Heart right ventricle (tissue), 16 donors: ENCODE results near the gene IQSEC3. TPM values are rescaled to one million over a fixed set of nuclear protein-coding genes. Genes with fewer than 3 reads are reported as not detected.

ENCODE experiments used
- ATAC-seq, 8 donors: fragments of 200-7000 bp; cut with Tn5 transposase; one replicate each; pipeline ENCODE4 v1.9.1; 2020; ENCODE audit warnings: mild to moderate bottlenecking in 8 of 8, moderate library complexity in 8 of 8, moderate number of reproducible peaks in 1 of 8
- DNase-seq, 2 donors: peaks; one replicate each; pipeline ENCODE4 v3.0.0-alpha.2; 2020
- H3K27ac ChIP-seq, 10 donors: fragments of 200-600 bp; sonication (generic) in 2 of 10; one replicate each; pipeline versions ENCODE4 v1.5.0 to v1.8.0; 2020 to 2022; ENCODE audit warnings: mild to moderate bottlenecking in 3 of 10
- H3K27me3 ChIP-seq, 7 donors: fragments of 200-600 bp; one replicate each; pipeline ENCODE4 v1.8.0; 2021 to 2022; ENCODE audit warnings: mild to moderate bottlenecking in 2 of 7
- H3K36me3 ChIP-seq, 9 donors: fragments of 200-600 bp; sonication (generic) in 1 of 9; one replicate each; pipeline versions ENCODE4 v1.5.0 to v1.8.0; 2020 to 2022; ENCODE audit warnings: mild to moderate bottlenecking in 2 of 9
- H3K4me1 ChIP-seq, 9 donors: fragments of 200-600 bp; sonication (generic) in 1 of 9; one replicate each; pipeline versions ENCODE4 v1.5.0 to v1.8.0; 2020 to 2022; ENCODE audit warnings: mild to moderate bottlenecking in 4 of 9
- H3K4me3 ChIP-seq, 10 donors: fragments of 200-600 bp; sonication (generic) in 2 of 10; one replicate each; pipeline versions ENCODE4 v1.5.0 to v1.8.0; 2020 to 2022; ENCODE audit warnings: mild to moderate bottlenecking in 7 of 10, moderate library complexity in 2 of 10
- H3K9me3 ChIP-seq, 11 donors: fragments of 200-600 bp in 10 of 11; sonication (generic) in 2 of 11; one replicate each; pipeline versions ENCODE4 v1.5.0 to v1.8.0; 2013 to 2022; ENCODE audit warnings: mild to moderate bottlenecking in 2 of 11, control low read depth in 1 of 11, moderate library complexity in 1 of 11
- whole genome bisulfite sequencing, 2 donors: extraction: QIAGEN DNeasy Blood & Tissue Kit; methylation state at CpG; one replicate each; pipeline ENCODE4 v1.1.7; 2013; ENCODE audit warnings: inconsistent platforms in 1 of 2; 5-methylcytosine and 5-hydroxymethylcytosine counted together
- intact Hi-C, 10 donors: fragments of 100-400 bp; cut with DNase I; formaldehyde crosslinking; loops; one replicate each; pipeline versions ENCODE4 v1.11.1 to v1.14.2; 2022
- polyA plus RNA-seq, 2 donors: library from polyadenylated mRNA; stranded (reverse); fragments of 200-250 nt; gene quantifications; one replicate each; pipeline ENCODE4 v1.2.3, GENCODE V29; 2013
- total RNA-seq, 10 donors: library from RNA; stranded (reverse); fragmentation: NEBNext Ultra II Directional in 3 of 10; extraction: Animal tissue kit (Norgen Biotek cat#: 25700) in 3 of 10; gene quantifications; one replicate each; pipeline versions ENCODE4 v1.2.1 to v1.2.4, GENCODE V29; 2021 to 2023
- TF ChIP-seq, protein P1 (sequence below), 9 donors: fragments of 200-600 bp; sonication (generic) in 2 of 9; IDR thresholded peaks; one replicate each; pipeline versions ENCODE4 v1.5.0 to v1.8.0; 2021 to 2022; ENCODE audit warnings: antibody characterized with exemption in 9 of 9, mild to moderate bottlenecking in 5 of 9, moderate library complexity in 1 of 9
- donor health status: Arrhythmogenic right ventricular cardiomyopathy.
- donor health status: ischemic (EF 13 %, LVEDD 7.1; RV severe dilation, severe dysfunction).
- donor health status: healthy with polysubstance abuse.
- donor health status: DM: no; HTN: yes; CAD: no.
- donor health status: DM: no; HTN: no; CAD: no.
- donor health status: ischemic (EF 25% LVEDD 6.9; RV normal size, moderate dysfunction).
- donor health status: ischemic (EF 25% LVEDD 5.7; RV mildly dilated, moderate dysfunction).
- donor health status: healthy.
- donor health status: DM: yes; HTN: yes; CAD: no.
- donor health status: Ischemic cardiomyopathy.
- donor health status: ischemic (EF 35%, LVEDD 5.7; RV mildly dilated, moderate dysfunction).
- donor health status: nonischemic (EF 11% LVEDD 7.7; RV severe dilation, severe dysfunction).
- donor health status: DM: yes; HTN: yes; CAD: no.
- donor health status: PGD.
- donor health status: ischemic (EF 29% LVEDD 5.4; RV normal size, mild dysfunction).
- donor health status: nonischemic (EF 23%, LVEDD 6.1; RV moderate dilation, normal function).

Gene IQSEC3
- total and polyA plus RNA-seq, 12 donors, result 0.30 to 2.7 (median 1.1) TPM

DNA sequence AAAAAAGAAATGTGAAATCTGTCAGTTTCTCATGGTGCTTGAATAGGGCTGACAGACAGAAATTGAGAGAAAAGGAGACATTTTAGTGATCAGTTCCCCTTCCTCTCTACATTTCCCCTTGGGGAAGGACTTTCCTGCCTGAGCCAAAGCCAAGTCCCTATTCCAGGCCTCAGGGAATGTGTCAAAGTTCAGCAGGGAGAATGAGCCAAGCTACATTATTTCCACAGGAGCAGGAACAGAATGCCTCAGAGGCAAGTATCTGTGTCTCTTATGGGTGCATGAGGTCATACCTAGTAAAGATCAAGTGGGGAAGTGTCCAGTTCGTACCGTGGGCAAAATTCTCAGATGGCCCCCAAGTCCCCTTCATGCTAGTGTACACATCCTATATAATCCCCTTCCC, 68.6 kb downstream of the IQSEC3 start:
- Histone ChIP-seq H3K4me3 (no peak overlapping the region), H3K36me3 (no peaks in the 10 kb centered on the region), H3K9me3 (no peaks in the 10 kb centered on the region), H3K27ac (no peak overlapping the region), H3K4me1 (peaks cover 0 to 32% (median 15%) of the 10 kb centered on the region in 9 donors), H3K27me3 (peaks cover 5 to 35% (median 22%) of the 10 kb centered on the region in 7 donors)
- TF ChIP-seq, protein P1, sequence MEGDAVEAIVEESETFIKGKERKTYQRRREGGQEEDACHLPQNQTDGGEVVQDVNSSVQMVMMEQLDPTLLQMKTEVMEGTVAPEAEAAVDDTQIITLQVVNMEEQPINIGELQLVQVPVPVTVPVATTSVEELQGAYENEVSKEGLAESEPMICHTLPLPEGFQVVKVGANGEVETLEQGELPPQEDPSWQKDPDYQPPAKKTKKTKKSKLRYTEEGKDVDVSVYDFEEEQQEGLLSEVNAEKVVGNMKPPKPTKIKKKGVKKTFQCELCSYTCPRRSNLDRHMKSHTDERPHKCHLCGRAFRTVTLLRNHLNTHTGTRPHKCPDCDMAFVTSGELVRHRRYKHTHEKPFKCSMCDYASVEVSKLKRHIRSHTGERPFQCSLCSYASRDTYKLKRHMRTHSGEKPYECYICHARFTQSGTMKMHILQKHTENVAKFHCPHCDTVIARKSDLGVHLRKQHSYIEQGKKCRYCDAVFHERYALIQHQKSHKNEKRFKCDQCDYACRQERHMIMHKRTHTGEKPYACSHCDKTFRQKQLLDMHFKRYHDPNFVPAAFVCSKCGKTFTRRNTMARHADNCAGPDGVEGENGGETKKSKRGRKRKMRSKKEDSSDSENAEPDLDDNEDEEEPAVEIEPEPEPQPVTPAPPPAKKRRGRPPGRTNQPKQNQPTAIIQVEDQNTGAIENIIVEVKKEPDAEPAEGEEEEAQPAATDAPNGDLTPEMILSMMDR (IDR thresholded peaks at IDR 0.05), result no peak
- WGBS, 2 donors, result 47% methylated on average over 2 of the region's 2 CpGs
- intact Hi-C loops, result no loop called here
- ATAC-seq (no peak), DNase-seq (no peak)

GRCh38 chr12:138171-138897, 71.8 kb downstream of the IQSEC3 start:
- H3K9me3 ChIP-seq, result no peaks in the 10 kb centered on the region
- 76 to 78% methylated on average over 60 to 64 of the region's 64 CpGs for WGBS, 2 donors
- H3K4me1 ChIP-seq, result peaks cover 0 to 38% (median 15%) of the 10 kb centered on the region in 9 donors
- TF ChIP-seq, protein P1 (IDR thresholded peaks at IDR 0.05), result no peak
- H3K36me3 ChIP-seq, result no peaks in the 10 kb centered on the region
- ATAC-seq (no peak), DNase-seq (no peak)
- peaks cover 5 to 41% (median 31%) of the 10 kb centered on the region in 7 donors for H3K27me3 ChIP-seq
- H3K27ac ChIP-seq, result peak overlapping the region in 1 of 10 donors; percentile 49
- intact Hi-C loops, result no loop called here
- H3K4me3 ChIP-seq, result peak overlapping the region; percentile 19 to 61 (median 50)

DNA sequence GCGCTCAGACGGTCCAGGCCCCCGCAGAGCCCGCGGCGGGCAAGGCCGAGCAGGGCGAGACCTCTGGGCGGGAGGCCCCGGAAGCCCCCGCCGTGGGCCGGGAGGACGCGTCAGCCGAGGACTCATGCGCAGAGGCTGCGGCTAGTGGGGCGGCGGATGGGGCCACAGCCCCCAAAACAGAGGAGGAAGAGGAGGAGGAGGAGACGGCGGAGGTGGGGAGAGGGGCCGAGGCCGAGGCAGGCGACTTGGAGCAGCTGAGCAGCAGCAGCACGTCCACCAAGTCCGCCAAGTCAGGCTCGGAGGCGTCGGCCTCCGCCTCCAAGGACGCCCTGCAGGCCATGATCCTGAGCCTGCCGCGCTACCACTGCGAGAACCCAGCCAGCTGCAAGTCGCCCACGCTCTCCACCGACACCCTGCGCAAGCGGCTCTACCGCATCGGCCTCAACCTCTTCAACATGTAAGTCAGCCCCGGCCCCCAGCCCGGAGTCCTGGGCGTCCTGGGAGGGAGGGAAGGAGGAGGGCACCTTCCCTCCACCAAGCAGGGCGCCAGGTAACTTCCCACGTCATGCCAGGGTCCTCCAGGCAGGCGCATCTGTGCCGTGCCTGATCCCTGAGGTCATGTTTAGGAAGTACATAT, 72.4 kb downstream of the IQSEC3 start:
- Histone ChIP-seq H3K27me3 (peaks cover 5 to 41% (median 31%) of the 10 kb centered on the region in 7 donors), H3K4me3 (peak overlapping the region; percentile 19 to 61 (median 50))
- 13 to 19% methylated on average over 46 to 48 of the region's 49 CpGs for WGBS, 2 donors

DNA sequence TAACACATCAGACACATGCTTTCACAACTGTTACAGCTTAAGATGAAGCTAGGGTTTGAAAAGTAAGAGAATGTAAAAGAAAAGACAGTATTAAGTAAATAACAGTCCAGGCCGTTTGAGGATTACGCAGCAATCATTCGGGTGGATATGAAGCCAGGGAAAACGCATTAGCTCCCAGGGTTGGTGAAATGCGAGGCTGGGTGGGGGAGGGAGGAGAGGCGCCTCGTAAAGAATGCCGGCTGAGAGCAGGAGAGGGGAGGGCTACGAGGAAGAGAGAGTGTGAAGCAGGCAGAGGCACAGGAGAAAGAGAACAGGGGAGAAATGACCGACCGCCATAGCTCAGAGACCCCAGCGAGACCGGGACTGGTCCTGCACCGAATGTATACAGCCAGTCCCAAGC, 73.0 kb downstream of the IQSEC3 start:
- 8 to 19% methylated on average over 14 of the region's 14 CpGs for WGBS, 2 donors
- H3K4me3 ChIP-seq, result peak overlapping the region; percentile 19 to 61 (median 50)
- ATAC-seq (peak in 3 of 8 donors; percentile 18 to 45 (median 36)), DNase-seq (no peak)
- peaks cover 0 to 34% (median 15%) of the 10 kb centered on the region in 9 donors for H3K4me1 ChIP-seq
- peak overlapping the region in 2 of 10 donors; percentile 49 to 52 for H3K27ac ChIP-seq
- H3K9me3 ChIP-seq, result no peaks in the 10 kb centered on the region
- intact Hi-C loops, result no loop called here
- TF ChIP-seq, protein P1 (IDR thresholded peaks at IDR 0.05), result no peak
- peaks cover 5 to 41% (median 31%) of the 10 kb centered on the region in 7 donors for H3K27me3 ChIP-seq
- H3K36me3 ChIP-seq, result no peaks in the 10 kb centered on the region

More for the DNA sequence above, 72.4 kb downstream of the IQSEC3 start:
- Histone ChIP-seq H3K36me3 (no peaks in the 10 kb centered on the region), H3K4me1 (peaks cover 0 to 38% (median 15%) of the 10 kb centered on the region in 9 donors), H3K27ac (peak overlapping the region in 3 of 10 donors; percentile 7 to 52 (median 49)), H3K9me3 (no peaks in the 10 kb centered on the region)
- intact Hi-C loops, result no loop called here
- ATAC-seq (peak in 7 of 8 donors; percentile 53 to 71 (median 57)), DNase-seq (peak; percentile 26 to 28)
- TF ChIP-seq, protein P1 (IDR thresholded peaks at IDR 0.05), result no peak
